Muscle layer of duodenum (tissue), 2 donors: ENCODE data around the gene CYP1B1.

ENCODE experiments used
- H3K27ac ChIP-seq: one replicate; pipeline ENCODE4 v1.7.0; 2013; ENCODE audit warnings: mild to moderate bottlenecking, low read length
- H3K27me3 ChIP-seq: one replicate; pipeline ENCODE4 v1.7.0; 2013; ENCODE audit warnings: low read depth, mild to moderate bottlenecking, control low read depth, low read length
- H3K36me3 ChIP-seq, 2 donors: one replicate each; pipeline ENCODE4 v1.7.0; 2013; ENCODE audit warnings: low read length in 2 of 2, control low read depth in 1 of 2, mild to moderate bottlenecking in 1 of 2; ENCODE audit not compliant: insufficient read depth in 2 of 2, control insufficient read depth in 1 of 2
- H3K4me1 ChIP-seq, 2 donors: one replicate each; pipeline ENCODE4 v1.7.0; 2013; ENCODE audit warnings: low read length in 2 of 2, mild to moderate bottlenecking in 2 of 2, control low read depth in 1 of 2, moderate library complexity in 1 of 2; ENCODE audit not compliant: insufficient read depth in 2 of 2, control insufficient read depth in 1 of 2
- H3K4me3 ChIP-seq, 2 donors: one replicate each; pipeline ENCODE4 v1.7.0; 2013; ENCODE audit warnings: low read length in 2 of 2, low read depth in 1 of 2, mild to moderate bottlenecking in 1 of 2
- H3K9me3 ChIP-seq, 2 donors: one replicate each; pipeline ENCODE4 v1.7.0; 2013; ENCODE audit warnings: low read length in 2 of 2, control low read depth in 1 of 2, mild to moderate bottlenecking in 1 of 2; ENCODE audit not compliant: control insufficient read depth in 1 of 2
- donor health status: healthy.

The CYP1B1 gene

GRCh38 chr2:38038682-38039081 is 37.3 kb downstream of the CYP1B1 start:
- H3K4me3 ChIP-seq, result peak overlapping the region in 1 of 2 donors; percentile 59

DNA sequence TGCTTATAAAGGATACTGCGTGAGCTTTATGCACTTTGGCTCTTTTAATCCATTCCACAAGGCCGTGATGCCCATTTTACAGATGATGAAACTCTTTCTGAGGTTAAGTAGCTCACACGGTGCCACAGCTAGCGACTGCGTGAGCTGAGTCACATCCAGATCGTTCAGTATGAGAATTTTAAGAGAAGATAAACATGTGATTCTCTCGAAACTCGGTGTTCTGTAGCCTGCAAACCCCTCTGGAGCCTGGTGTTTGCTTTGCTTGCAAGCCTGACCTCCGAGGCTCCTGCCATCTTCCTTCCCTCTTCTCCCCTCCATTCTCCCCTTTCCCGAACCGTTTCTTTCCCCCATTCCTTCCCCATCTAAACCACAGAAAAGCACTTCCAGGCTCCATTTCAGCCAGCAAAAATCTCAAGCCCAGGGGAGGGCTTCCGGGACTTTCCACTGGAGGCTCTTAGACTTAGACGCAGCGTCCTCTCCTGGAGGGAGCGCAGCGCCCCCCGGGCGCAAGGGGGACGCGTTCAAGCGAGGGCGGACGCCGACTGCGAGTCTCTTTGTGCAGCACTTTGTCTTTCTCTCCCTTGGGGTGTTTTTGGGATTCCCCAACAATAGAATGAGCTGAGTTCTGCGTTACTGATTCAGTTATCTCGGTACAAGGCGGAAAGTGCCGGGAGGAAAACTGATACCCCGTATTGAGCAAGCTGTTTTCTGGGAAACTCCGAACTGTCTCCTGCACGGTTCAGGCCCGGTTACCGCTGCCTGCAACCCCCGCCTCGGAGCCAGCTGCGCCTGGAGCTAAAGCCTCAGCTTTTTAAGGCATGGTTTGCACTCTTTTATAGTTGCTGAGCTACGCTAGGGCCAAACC is 38.0 kb downstream of the CYP1B1 start:
- no peaks in the 10 kb centered on the region for H3K36me3 ChIP-seq
- H3K27me3 ChIP-seq, result no peaks in the 10 kb centered on the region
- peak overlapping the region; percentile 24 for H3K27ac ChIP-seq
- peak overlapping the region; percentile 41 to 59 for H3K4me3 ChIP-seq
- peaks cover 0 to 3% of the 10 kb centered on the region in 2 donors for H3K9me3 ChIP-seq
- peaks cover 0 to 4% of the 10 kb centered on the region in 2 donors for H3K4me1 ChIP-seq

More at GRCh38 chr2:38038682-38039081, 37.3 kb downstream of the CYP1B1 start:
- peaks cover 0 to 3% of the 10 kb centered on the region in 2 donors for H3K9me3 ChIP-seq
- H3K4me1 ChIP-seq, result peaks cover 0 to 4% of the 10 kb centered on the region in 2 donors
- no peak overlapping the region for H3K27ac ChIP-seq
- no peaks in the 10 kb centered on the region for H3K27me3 ChIP-seq
- H3K36me3 ChIP-seq, result no peaks in the 10 kb centered on the region

GRCh38 chr2:38037325-38037724 is 38.6 kb downstream of the CYP1B1 start:
- H3K9me3 ChIP-seq, result peaks cover 0 to 3% of the 10 kb centered on the region in 2 donors
- H3K27me3 ChIP-seq, result no peaks in the 10 kb centered on the region
- no peaks in the 10 kb centered on the region for H3K36me3 ChIP-seq
- H3K4me1 ChIP-seq, result peaks cover 0 to 4% of the 10 kb centered on the region in 2 donors
- peak overlapping the region in 1 of 2 donors; percentile 59 for H3K4me3 ChIP-seq
- H3K27ac ChIP-seq, result peak overlapping the region; percentile 24

DNA sequence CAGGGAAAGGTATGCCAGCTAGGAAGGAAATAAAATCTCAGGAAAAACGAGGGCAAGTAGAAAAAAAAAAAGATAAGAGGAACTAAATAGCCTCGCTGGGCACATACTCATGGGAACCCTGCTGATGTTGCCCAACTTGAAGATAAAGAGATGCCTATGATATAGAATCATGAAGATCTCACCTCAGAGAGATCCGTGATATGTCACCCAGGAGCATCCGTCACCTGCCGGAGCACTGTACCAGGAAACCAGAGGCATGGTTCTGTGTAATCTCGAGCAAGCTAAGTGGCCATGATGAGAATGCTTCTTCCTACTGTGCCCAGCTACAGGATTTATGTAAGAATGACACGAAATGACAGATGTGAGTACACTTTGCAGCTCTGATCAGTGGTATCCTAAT is 40.0 kb downstream of the CYP1B1 start:
- Histone ChIP-seq H3K36me3 (no peaks in the 10 kb centered on the region), H3K27me3 (no peaks in the 10 kb centered on the region), H3K27ac (no peak overlapping the region), H3K4me1 (peaks cover 0 to 4% of the 10 kb centered on the region in 2 donors), H3K9me3 (peaks cover 0 to 3% of the 10 kb centered on the region in 2 donors), H3K4me3 (no peak overlapping the region)

DNA sequence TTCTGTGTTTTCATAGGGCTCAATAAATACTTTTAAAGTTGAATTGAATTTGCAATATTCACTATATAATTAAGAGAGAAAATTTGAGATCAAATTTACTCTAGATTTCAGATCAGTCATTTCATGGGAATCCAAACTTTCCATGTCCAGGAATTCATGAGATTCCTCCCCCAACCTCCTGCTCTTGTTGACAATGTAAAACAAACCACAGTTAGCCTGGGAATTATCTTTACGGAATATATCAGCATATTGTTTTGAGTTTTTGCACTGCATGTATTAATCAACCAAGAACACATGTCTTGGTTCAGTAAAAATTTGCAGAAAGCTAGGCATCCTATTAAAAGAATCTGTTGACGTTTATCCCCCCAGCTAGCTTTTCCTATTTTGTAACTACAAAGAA is 42.3 kb downstream of the CYP1B1 start:
- no peak overlapping the region for H3K27ac ChIP-seq
- peaks cover 0 to 2% of the 10 kb centered on the region in 2 donors for H3K4me1 ChIP-seq
- no peak overlapping the region for H3K4me3 ChIP-seq
- H3K9me3 ChIP-seq, result no peaks in the 10 kb centered on the region
- no peaks in the 10 kb centered on the region for H3K27me3 ChIP-seq
- H3K36me3 ChIP-seq, result no peaks in the 10 kb centered on the region

DNA sequence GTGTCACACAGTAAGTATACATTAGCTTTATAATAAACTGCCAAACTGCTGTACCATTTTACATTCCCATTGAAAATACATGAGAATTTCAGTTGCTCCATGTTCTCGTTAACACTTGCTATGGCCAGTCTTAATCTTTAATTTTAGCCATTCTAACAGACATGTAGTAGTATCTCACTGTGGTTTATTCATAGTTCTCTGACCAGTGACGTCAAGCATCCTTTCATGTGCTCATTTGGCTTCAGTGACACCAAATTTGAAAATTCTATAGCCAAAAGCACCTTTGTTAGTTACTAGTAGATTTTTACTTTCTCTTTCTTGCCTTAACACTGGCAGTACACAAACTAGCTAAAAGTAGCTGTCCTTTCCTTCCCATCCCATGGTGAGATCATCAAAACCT is 43.0 kb downstream of the CYP1B1 start:
- Histone ChIP-seq H3K27me3 (no peaks in the 10 kb centered on the region), H3K9me3 (no peaks in the 10 kb centered on the region), H3K4me3 (no peak overlapping the region), H3K27ac (no peak overlapping the region), H3K36me3 (no peaks in the 10 kb centered on the region), H3K4me1 (no peaks in the 10 kb centered on the region)

GRCh38 chr2:38030635-38031355 is 45.2 kb downstream of the CYP1B1 start:
- Histone ChIP-seq H3K27me3 (no peaks in the 10 kb centered on the region), H3K36me3 (no peaks in the 10 kb centered on the region), H3K4me3 (no peak overlapping the region), H3K27ac (no peak overlapping the region), H3K9me3 (no peaks in the 10 kb centered on the region), H3K4me1 (no peaks in the 10 kb centered on the region)

GRCh38 chr2:38029512-38029911 is 46.4 kb downstream of the CYP1B1 start:
- no peak overlapping the region for H3K27ac ChIP-seq
- H3K9me3 ChIP-seq, result no peaks in the 10 kb centered on the region
- H3K4me1 ChIP-seq, result no peaks in the 10 kb centered on the region

DNA sequence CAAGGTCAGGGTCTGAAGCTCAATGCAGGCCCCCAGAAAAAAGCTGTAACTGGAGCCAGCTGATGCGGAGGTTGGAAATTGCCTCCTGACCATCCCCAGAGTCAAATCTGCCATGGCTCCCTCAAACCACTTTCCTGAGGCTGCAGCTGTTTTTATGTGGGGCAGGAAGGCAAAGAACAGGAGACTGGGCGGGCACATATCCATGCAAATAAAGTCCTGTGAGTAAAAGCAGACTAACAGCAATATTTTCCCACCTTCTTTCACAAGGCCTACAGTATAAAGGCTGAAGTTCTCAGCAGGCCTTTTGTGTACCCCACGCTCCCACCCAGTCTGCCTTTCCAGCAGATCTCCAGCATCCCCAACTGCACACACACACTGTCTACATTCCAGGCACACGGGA is 47.1 kb downstream of the CYP1B1 start:
- no peak overlapping the region for H3K27ac ChIP-seq
- no peak overlapping the region for H3K4me3 ChIP-seq
- no peaks in the 10 kb centered on the region for H3K36me3 ChIP-seq
- peaks cover 0 to 2% of the 10 kb centered on the region in 2 donors for H3K9me3 ChIP-seq
- no peaks in the 10 kb centered on the region for H3K27me3 ChIP-seq
- no peaks in the 10 kb centered on the region for H3K4me1 ChIP-seq

More at GRCh38 chr2:38029512-38029911, 46.4 kb downstream of the CYP1B1 start:
- no peak overlapping the region for H3K4me3 ChIP-seq
- H3K27me3 ChIP-seq, result no peaks in the 10 kb centered on the region
- no peaks in the 10 kb centered on the region for H3K36me3 ChIP-seq

- H3K27me3 ChIP-seq, result no peaks in the 10 kb centered on the region
- H3K27ac ChIP-seq, result no peak overlapping the region
- H3K4me1 ChIP-seq, result no peaks in the 10 kb centered on the region
- H3K9me3 ChIP-seq, result peaks cover 0 to 2% of the 10 kb centered on the region in 2 donors
- H3K4me3 ChIP-seq, result no peak overlapping the region
- no peaks in the 10 kb centered on the region for H3K36me3 ChIP-seq
These were observed 49.1 kb downstream of the CYP1B1 start for GRCh38 chr2:38026846-38027245.

GRCh38 chr2:38021589-38021988 is 54.4 kb downstream of the CYP1B1 start:
- Histone ChIP-seq H3K4me3 (no peak overlapping the region), H3K27ac (no peak overlapping the region), H3K9me3 (peaks cover 0 to 2% of the 10 kb centered on the region in 2 donors), H3K27me3 (no peaks in the 10 kb centered on the region), H3K36me3 (no peaks in the 10 kb centered on the region), H3K4me1 (no peaks in the 10 kb centered on the region)
